Measurements from ENCODE around the gene ST3GAL6.

- TF ChIP-seq, protein P1, sequence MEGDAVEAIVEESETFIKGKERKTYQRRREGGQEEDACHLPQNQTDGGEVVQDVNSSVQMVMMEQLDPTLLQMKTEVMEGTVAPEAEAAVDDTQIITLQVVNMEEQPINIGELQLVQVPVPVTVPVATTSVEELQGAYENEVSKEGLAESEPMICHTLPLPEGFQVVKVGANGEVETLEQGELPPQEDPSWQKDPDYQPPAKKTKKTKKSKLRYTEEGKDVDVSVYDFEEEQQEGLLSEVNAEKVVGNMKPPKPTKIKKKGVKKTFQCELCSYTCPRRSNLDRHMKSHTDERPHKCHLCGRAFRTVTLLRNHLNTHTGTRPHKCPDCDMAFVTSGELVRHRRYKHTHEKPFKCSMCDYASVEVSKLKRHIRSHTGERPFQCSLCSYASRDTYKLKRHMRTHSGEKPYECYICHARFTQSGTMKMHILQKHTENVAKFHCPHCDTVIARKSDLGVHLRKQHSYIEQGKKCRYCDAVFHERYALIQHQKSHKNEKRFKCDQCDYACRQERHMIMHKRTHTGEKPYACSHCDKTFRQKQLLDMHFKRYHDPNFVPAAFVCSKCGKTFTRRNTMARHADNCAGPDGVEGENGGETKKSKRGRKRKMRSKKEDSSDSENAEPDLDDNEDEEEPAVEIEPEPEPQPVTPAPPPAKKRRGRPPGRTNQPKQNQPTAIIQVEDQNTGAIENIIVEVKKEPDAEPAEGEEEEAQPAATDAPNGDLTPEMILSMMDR (IDR thresholded peaks at IDR 0.05): no peak
- no peak for TF ChIP-seq POLR2A (IDR thresholded peaks at IDR 0.05)
These were observed 43.4 kb downstream of the ST3GAL6 start for GRCh38 chr3:98806521-98806920.
